K562 (cell line): ENCODE results near the gene C2orf76. TPM values are rescaled to one million over a fixed set of nuclear protein-coding genes. Genes with fewer than 3 reads are reported as not detected.

Experiments used
- ATAC-seq: fragments of 200-7000 bp; cut with Tn5 transposase; 3 replicates; pipeline ENCODE4 v1.9.1; 2020; ENCODE audit warnings: moderate library complexity
- BruUV-seq: library from RNA; stranded (reverse); fragments of 400-500 nt; replicated peaks from 2 replicates; lab custom pipeline; 2021; lab: Mats Ljungman, UMichigan
- CTCF ChIA-PET: fragments of 300-600 bp; formaldehyde crosslinking; extraction: SDS; loops from one replicate; lab custom pipeline; 2021; ENCODE audit warnings: low intra/inter-chr PET ratio; lab: Yijun Ruan, JAX
- POLR2A ChIA-PET: fragments of 300-600, 350-650 bp; sonication (Branson Sonifier 250); formaldehyde crosslinking; extraction: SDS; loops from one replicate; lab custom pipeline; 2021; ENCODE audit warnings: antibody characterized with exemption, inconsistent platforms; lab: Yijun Ruan, JAX
- DNase-seq, 4 experiments: peaks; one replicate each; pipeline versions ENCODE4 v3.0.0 to v3.0.0-alpha.2; 2011 to 2018; ENCODE audit warnings: low spot score in 3 of 4, mixed read lengths in 3 of 4; ENCODE audit errors: extremely low read depth in 1 of 4
- FAIRE-seq: peaks from 2 replicates; lab custom pipeline; 2011; peaks lifted over from hg19 to GRCh38; lab: Jason Lieb, UNC
- H2AFZ ChIP-seq: 2 replicates; pipeline ENCODE4 v1.6.0; 2011; ENCODE audit warnings: low read depth, low read length, control low read depth, inconsistent platforms
- H3K27ac ChIP-seq: fragments of 200-600 bp; 3 replicates; pipeline ENCODE4 v1.8.0; 2011; ENCODE audit warnings: low read depth, mild to moderate bottlenecking, control low read depth, inconsistent platforms, low read length, moderate library complexity, mixed read lengths; ENCODE audit errors: extremely low read depth
- H3K27me3 ChIP-seq, 2 experiments: fragments of 300-600 bp in 1 of 2; 2 replicates in 1 of 2; 3 replicates in 1 of 2; pipeline versions ENCODE4 v1.6.0 to v1.8.0; 2011; ENCODE audit warnings: inconsistent platforms in 2 of 2, low read length in 2 of 2, mild to moderate bottlenecking in 1 of 2, mixed read lengths in 1 of 2, moderate library complexity in 1 of 2; ENCODE audit not compliant: control insufficient read depth in 2 of 2, insufficient read depth in 2 of 2
- H3K36me3 ChIP-seq: fragments of 300-600 bp; 3 replicates; pipeline ENCODE4 v1.8.0; 2011; ENCODE audit warnings: mild to moderate bottlenecking, low read length, inconsistent platforms; ENCODE audit not compliant: control insufficient read depth, insufficient read depth
- H3K4me1 ChIP-seq, 2 experiments: fragments of 200-600 bp in 1 of 2; replicated peaks in 1 of 2; 2 replicates in 1 of 2; 3 replicates in 1 of 2; pipeline versions ENCODE4 v1.5.1 to v1.8.0; 2011; ENCODE audit warnings: inconsistent platforms in 2 of 2, low read length in 2 of 2, mild to moderate bottlenecking in 1 of 2, mixed read lengths in 1 of 2, moderate library complexity in 1 of 2; ENCODE audit not compliant: control insufficient read depth in 2 of 2, insufficient read depth in 2 of 2
- H3K4me2 ChIP-seq: 2 replicates; pipeline ENCODE4 v1.6.1; 2011; ENCODE audit warnings: low read length, control low read depth, inconsistent platforms, mixed read lengths; ENCODE audit not compliant: insufficient read depth
- H3K4me3 ChIP-seq: fragments of 200-600 bp; sonication (generic), shearing (Covaris generic); 2 replicates; pipeline ENCODE4 v1.5.1; 2016; ENCODE audit warnings: control low read depth, inconsistent platforms
- H3K79me2 ChIP-seq: fragments of 200-600 bp; 3 replicates; pipeline ENCODE4 v1.8.0; 2011; ENCODE audit warnings: low read length, inconsistent platforms; ENCODE audit not compliant: control insufficient read depth, insufficient read depth
- H3K9ac ChIP-seq, 2 experiments: 2 replicates each; pipeline versions ENCODE4 v1.6.0 to v1.6.1; 2011; ENCODE audit warnings: low read depth in 2 of 2, low read length in 2 of 2, control low read depth in 1 of 2, inconsistent platforms in 1 of 2, mild to moderate bottlenecking in 1 of 2, mixed read lengths in 1 of 2; ENCODE audit not compliant: insufficient read depth in 1 of 2
- H3K9me1 ChIP-seq: one replicate; pipeline ENCODE4 v1.6.0; 2011; ENCODE audit warnings: inconsistent platforms, mild to moderate bottlenecking, low read length, moderate library complexity; ENCODE audit not compliant: control insufficient read depth, insufficient read depth
- H3K9me3 ChIP-seq: replicated peaks from 2 replicates; pipeline ENCODE4 v1.5.1; 2011; ENCODE audit warnings: low read depth, low read length, inconsistent platforms; ENCODE audit not compliant: control insufficient read depth, insufficient read depth
- H4K20me1 ChIP-seq: replicated peaks from 2 replicates; pipeline ENCODE4 v1.6.1; 2011; ENCODE audit warnings: low read length, inconsistent platforms, mixed read lengths; ENCODE audit not compliant: control insufficient read depth, insufficient read depth
- MEIS2 ChIP-seq: fragments of 450-650 bp; IDR thresholded peaks from 2 replicates; pipeline ENCODE4 v1.6.1; 2014; ENCODE audit warnings: mild to moderate bottlenecking; ENCODE audit not compliant: partially characterized antibody
- NBN ChIP-seq: fragments of 450-650 bp; IDR thresholded peaks from 2 replicates; pipeline ENCODE4 v1.6.1; 2016; ENCODE audit warnings: low read depth, mild to moderate bottlenecking
- NR1H2 ChIP-seq: sonication (generic); formaldehyde crosslinking; IDR thresholded peaks from 2 replicates; pipeline ENCODE4 v1.4.0; 2020; ENCODE audit warnings: mild to moderate bottlenecking, missing genetic modification reagents
- PML ChIP-seq: IDR thresholded peaks from 2 replicates; pipeline ENCODE4 v1.6.1; 2012; ENCODE audit warnings: low read length, inconsistent platforms
- RAD51 ChIP-seq: fragments of 450-650 bp; IDR thresholded peaks from 2 replicates; pipeline ENCODE4 v1.7.1; 2016; ENCODE audit warnings: low read depth, mild to moderate bottlenecking, borderline replicate concordance
- YY1 ChIP-seq, 3 experiments: IDR thresholded peaks; 2 replicates each; pipeline ENCODE4 v1.6.1; 2011; ENCODE audit warnings: low read length in 2 of 3, mild to moderate bottlenecking in 2 of 3, moderate library complexity in 2 of 3, borderline replicate concordance in 1 of 3, control low read depth in 1 of 3, low read depth in 1 of 3; ENCODE audit not compliant: insufficient read depth in 3 of 3, insufficient replicate concordance in 2 of 3, control insufficient read depth in 1 of 3, insufficient read length in 1 of 3; ENCODE audit errors: extremely low read depth in 1 of 3
- WGBS: fragments of 100-300 bp; shearing (Covaris generic); methylation state at CpG from one replicate; pipeline ENCODE4 v1.1.6; 2016; ENCODE audit warnings: low coverage, mixed read lengths; ENCODE audit not compliant: insufficient coverage; ENCODE audit errors: missing lambda C conversion rate; 5-methylcytosine and 5-hydroxymethylcytosine counted together
- in situ Hi-C: fragments of 300-500 bp; cut with MboI; formaldehyde crosslinking; loops from 4 replicates; pipeline ENCODE4 v1.15.0; 2018; ENCODE audit warnings: inconsistent platforms, mixed read lengths
- intact Hi-C: fragments of 100-400 bp; cut with micrococcal nuclease; formaldehyde crosslinking; loops from 2 replicates; pipeline ENCODE4 v1.14.2; 2022
- polyA plus RNA-seq, 8 experiments: library from polyadenylated mRNA; depleted of rRNA in 4 of 8; stranded (reverse) in 5 of 8; unstranded in 3 of 8; fragments of >200 nt; fragmentation: Nextera tagmentation in 2 of 8; fragmentation: Illumina TruSeq in 1 of 8; extraction: Ambion mirVana in 2 of 8; extraction: Trizol in 1 of 8; gene quantifications; 2 replicates each; pipeline versions ENCODE4 v1.2.1 to v1.2.3, GENCODE V29; 2011 to 2014; ENCODE audit warnings: inconsistent platforms in 1 of 8, missing spikeins in 1 of 8
- total RNA-seq, 7 experiments: library from RNA; depleted of rRNA in 6 of 7; stranded (reverse); fragments of >200 nt in 6 of 7; fragmentation: Illumina TruSeq in 2 of 7; extraction: Trizol in 2 of 7; gene quantifications; 2 replicates each; pipeline versions ENCODE4 v1.2.1 to v1.2.3, GENCODE V29; 2011 to 2021; ENCODE audit warnings: low replicate concordance in 1 of 7

Gene C2orf76
- total and polyA plus RNA-seq, 9 of the 15 experiments (the other 6 are each of a cell fraction or from before 2014, with no cell fraction given): 4.8 to 26.2 (median 14.5) TPM

DNA sequence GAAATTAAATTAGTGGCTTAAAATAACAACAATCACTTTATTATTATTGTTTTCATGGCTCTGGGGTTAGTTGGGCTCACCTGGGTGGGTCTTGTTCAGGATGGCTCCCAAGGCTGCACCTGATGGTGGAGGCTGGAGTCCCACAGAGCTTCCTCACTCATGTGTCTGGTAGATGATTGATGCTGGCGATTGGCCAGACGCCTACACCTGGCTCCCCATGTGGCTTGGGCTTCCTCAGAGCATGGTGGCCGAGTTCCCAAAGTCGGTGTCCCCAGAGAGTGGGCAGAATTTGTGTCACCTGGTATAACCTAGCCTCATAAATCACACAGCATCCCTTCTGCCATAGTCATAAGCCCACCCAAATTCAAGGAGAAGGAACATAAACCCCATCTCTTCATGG lies 18.3 kb upstream of the C2orf76 start:
- Histone ChIP-seq H2AFZ (no peak overlapping the region), H3K4me2 (no peak overlapping the region)
- TF ChIP-seq MEIS2 (peak; percentile 15), RAD51 (no peak), NR1H2 (no peak), NBN (no peak), YY1 (IDR thresholded peaks at IDR 0.05; ENCODE audit: borderline replicate concordance in 1 of 3, control insufficient read depth in 1 of 3, extremely low read depth in 1 of 3, insufficient read depth in 3 of 3, insufficient read length in 1 of 3, insufficient replicate concordance in 2 of 3, low read depth in 1 of 3, low read length in 2 of 3) (peak in 1 of 3 experiments; percentile 38), PML (no peak)
- TF ChIP-seq, all 486 proteins: peak for 2
- intact Hi-C loops: loop anchor here (5.0 kb wide), 1 partner anchor 68 kb away; no protein-coding TSS in a partner anchor
- no peaks in the 10 kb centered on the region for H3K36me3 ChIP-seq
- WGBS: 3% methylated on average over 4 of the region's 4 CpGs
- H3K27me3 ChIP-seq: peaks cover 4 to 15% of the 10 kb centered on the region in 2 experiments; a peak in 3 of 5 replicates
- H3K4me1 ChIP-seq: peaks cover 0 to 8% of the 10 kb centered on the region in 2 experiments; a peak in 3 of 5 replicates
- no peak overlapping the region for H3K27ac ChIP-seq
- no peaks in the 10 kb centered on the region for H3K9me1 ChIP-seq
- POLR2A ChIA-PET: no interaction called here
- no TSS peak for BruUV-seq
- ATAC-seq (no peak), FAIRE-seq (no peak), DNase-seq (no peak)
- no peaks in the 10 kb centered on the region for H4K20me1 ChIP-seq
- CTCF ChIA-PET: no interaction called here
- no peaks in the 10 kb centered on the region for H3K79me2 ChIP-seq
- in situ Hi-C loops: no loop called here
- H3K4me3 ChIP-seq: no peak overlapping the region
- no peaks in the 10 kb centered on the region for H3K9me3 ChIP-seq
- H3K9ac ChIP-seq: no peak overlapping the region
